T47D (cell line): ENCODE measurements around the gene TGFBRAP1.
"Not testable (repeated sequence)": the region's sequence is repeated elsewhere in the genome, so short reads cannot be mapped to it uniquely, and the experiment has no call there.

ENCODE experiments used
- DNase-seq, 2 experiments: peaks; one replicate each; pipeline versions ENCODE4 v3.0.0 to v3.0.0-alpha.2; 2011 to 2012; ENCODE audit warnings: low read depth in 1 of 2, low spot score in 1 of 2
- JUND ChIP-seq: IDR thresholded peaks from 2 replicates; pipeline ENCODE4 v1.6.1; 2012; ENCODE audit warnings: low read depth
- in situ Hi-C: cut with HindIII; loops from 2 replicates; pipeline ENCODE4 v1.10.0; 2016; ENCODE audit warnings: low sequenced_read_pairs, low pct_unique_long_range_greater_than_20kb

The TGFBRAP1 gene

DNA sequence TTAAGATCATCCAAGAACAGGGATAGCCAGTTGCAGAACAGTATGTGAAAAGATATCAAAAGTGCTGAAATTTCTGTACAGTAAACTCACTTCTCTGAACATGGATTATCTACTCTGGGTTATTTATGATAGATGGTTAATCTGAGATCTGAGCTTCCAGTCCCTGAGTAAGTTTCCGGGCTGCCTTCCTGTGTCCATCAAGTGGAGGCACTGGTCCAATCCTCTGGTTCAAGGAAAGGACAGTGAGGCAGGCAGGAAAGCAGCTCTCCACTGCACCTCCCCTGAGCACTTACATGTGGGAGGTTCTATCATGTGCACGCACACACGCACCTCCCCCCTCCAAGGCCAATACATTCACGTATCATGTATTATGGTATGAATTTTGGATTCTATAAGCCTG is 55.5 kb downstream of the TGFBRAP1 start:
- no peak for TF ChIP-seq JUND

GRCh38 chr2:105272176-105272575 is 57.4 kb downstream of the TGFBRAP1 start:
- TF ChIP-seq JUND = no peak
- no peak for DNase-seq
- in situ Hi-C loops = no loop called here

More for the DNA sequence above, 55.5 kb downstream of the TGFBRAP1 start:
- no peak for DNase-seq
- in situ Hi-C loops = no loop called here

- in situ Hi-C loops = no loop called here
- no peak for TF ChIP-seq JUND
- DNase-seq = no peak
Observed at GRCh38 chr2:105271393-105272045, 58.0 kb downstream of the TGFBRAP1 start.

- no peak for DNase-seq
- in situ Hi-C loops = no loop called here
- no peak for TF ChIP-seq JUND
Observed at GRCh38 chr2:105269426-105269825, 60.1 kb downstream of the TGFBRAP1 start.

- no peak for TF ChIP-seq JUND
- in situ Hi-C loops = no loop called here
- no peak for DNase-seq
Observed at GRCh38 chr2:105262651-105263091, 66.9 kb downstream of the TGFBRAP1 start.

GRCh38 chr2:105261061-105261460 is 68.5 kb downstream of the TGFBRAP1 start:
- in situ Hi-C loops = no loop called here
- DNase-seq = no peak
- no peak for TF ChIP-seq JUND

DNA sequence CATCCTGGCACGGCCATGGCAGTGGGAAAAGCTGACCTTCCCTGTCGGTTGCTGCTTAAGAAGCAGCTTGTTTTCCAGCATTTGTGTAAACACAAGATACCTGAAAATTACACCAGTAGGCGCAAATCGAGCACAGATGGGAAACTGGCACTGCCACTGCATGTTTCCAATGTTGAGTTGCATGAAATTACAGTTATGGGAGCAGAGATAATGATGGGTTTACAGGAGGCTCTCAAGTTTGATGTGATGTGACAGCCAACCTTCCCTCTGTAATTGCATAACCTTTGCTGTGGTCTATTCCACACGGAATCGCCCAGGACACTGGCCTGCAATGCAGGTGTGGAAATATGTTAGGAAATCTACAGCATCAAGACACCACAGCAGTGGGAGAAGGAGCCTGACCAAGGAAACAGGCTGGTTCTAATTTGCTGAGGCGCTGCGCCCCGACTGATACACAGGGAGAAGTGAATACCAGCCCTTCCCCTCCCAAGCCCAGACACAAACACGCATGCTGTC is 70.6 kb downstream of the TGFBRAP1 start:
- TF ChIP-seq JUND = no peak
- no peak for DNase-seq
- in situ Hi-C loops = no loop called here

DNA sequence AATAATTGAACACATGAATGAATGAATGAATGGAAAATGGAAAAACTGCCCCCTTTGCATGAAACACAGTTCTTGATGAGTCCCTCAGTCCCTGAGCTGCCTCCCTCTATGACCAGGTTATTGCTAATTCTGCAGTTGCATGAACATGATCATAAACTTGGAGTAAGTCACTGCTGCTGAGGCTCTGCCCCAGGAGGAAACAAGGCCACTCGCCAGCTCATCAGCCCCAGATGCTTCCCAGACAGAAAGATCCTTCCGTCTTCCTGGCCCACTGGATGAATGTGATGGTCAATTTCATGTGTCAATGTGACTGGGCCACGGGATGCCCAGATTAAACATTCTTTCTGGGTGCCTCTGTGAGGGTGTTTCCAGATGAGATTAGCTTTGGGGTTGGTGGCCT is 71.6 kb downstream of the TGFBRAP1 start:
- DNase-seq = no peak
- no peak for TF ChIP-seq JUND
- in situ Hi-C loops = no loop called here

DNA sequence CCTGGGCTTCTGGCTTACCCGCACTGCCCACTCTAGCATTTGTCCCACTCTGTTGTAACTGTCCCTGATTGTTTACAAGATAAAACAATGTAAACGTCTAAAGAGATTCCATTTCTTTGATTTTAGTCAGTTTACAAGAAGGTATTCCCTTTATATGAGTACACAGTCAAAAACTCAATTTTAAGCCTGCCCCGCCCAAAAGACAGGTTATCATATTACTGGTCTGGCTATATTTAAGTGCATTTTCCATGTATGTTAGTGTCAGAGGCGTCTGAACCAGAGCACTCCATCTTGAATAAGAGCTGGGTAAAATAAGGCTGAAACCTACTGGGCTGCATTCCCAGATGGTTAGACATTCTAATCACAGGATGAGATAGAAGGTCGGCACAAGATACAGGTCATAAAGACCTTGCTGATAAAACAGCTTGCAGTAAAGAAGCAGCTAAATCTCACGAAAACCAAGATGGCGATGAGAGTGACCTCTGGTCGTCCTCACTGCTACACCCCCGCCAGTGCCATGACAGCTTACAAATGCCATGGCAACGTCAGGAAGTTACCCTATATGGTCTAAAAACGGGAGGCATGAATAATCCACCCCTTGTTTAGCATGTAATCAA is 73.0 kb downstream of the TGFBRAP1 start:
- in situ Hi-C loops = no loop called here
- TF ChIP-seq JUND = no peak
- no peak for DNase-seq

DNA sequence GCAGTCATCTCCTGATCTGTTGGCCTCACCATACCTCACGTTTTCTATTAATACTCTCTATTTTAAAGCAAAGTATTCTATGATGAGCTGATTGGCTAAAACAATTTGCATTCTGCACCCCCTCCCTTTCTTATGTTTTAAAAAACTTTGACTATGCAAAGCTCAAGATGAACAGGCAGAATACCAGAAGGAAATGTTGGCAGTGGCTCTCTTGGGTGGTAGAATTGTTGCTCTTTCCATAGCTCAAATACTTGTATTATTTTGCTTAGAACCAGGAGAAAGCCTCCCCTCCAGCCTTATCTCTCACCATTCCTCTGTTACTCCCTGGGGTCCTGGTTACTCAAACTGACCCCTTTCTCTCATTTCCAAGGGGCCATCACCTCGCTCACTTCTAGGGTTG is 73.6 kb downstream of the TGFBRAP1 start:
- no peak for DNase-seq
- no peak for TF ChIP-seq JUND
- in situ Hi-C loops = no loop called here

- no peak for TF ChIP-seq JUND
Observed at GRCh38 chr2:105254531-105255210, 74.9 kb downstream of the TGFBRAP1 start.

DNA sequence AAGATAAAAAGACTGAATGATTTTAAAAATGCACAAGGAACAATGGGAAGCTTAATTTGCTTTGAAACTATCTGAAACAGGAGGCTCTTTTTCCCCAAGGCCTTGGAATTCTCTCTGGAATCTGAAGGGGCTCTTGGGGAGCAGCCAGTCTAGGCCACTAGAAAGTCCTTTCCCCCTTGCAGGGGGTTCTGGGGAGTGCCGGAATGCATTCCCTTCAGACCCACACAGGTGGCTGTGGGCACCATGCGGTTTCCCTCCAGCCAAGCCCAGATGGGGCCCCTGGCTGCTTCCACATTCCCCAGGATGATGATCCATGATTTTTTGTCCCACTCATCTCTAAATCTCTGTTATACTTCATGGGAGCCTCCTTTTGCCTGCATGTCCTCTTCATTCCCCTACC is 77.3 kb downstream of the TGFBRAP1 start:
- in situ Hi-C loops = no loop called here
- no peak for DNase-seq
- TF ChIP-seq JUND = no peak

More at GRCh38 chr2:105254531-105255210, 74.9 kb downstream of the TGFBRAP1 start:
- DNase-seq = no peak
- in situ Hi-C loops = no loop called here

DNA sequence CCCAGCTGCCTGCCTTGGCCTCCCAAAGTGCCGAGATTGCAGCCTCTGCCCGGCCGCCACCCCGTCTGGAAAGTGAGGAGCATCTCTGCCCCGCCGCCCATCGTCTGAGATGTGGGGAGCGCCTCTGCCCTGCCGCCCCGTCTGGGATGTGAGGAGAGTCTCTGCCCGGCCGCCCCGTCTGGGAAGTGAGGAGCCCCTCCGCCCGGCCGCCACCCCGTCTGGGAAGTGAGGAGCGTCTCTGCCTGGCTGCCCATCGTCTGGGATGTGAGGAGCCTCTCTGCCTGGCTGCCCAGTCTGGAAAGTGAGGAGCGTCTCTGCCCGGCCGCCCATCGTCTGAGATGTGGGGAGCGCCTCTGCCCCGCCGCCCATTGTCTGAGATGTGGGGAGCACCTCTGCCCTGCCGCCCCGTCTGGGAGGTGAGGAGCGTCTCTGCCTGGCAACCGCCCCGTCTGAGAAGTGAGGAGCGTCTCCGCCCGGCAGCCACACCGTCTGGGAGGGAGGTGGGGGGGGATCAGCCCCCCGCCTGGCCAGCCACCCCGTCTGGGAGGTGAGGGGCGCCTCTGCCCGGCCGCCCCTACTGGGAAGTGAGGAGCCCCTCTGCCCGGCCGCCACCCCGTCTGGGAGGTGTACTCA is 78.4 kb downstream of the TGFBRAP1 start:
- DNase-seq, in situ Hi-C loops: not testable (repeated sequence)
